Measurements from ENCODE around the gene GHR. TPM values are rescaled to one million over a fixed set of nuclear protein-coding genes. Genes with fewer than 3 reads are reported as not detected.
A peak's percentile ranks its signal among the peaks of the same experiment; 100 is the strongest.

Gene GHR
- total RNA-seq, 4 donors from 2014 or later, result 6.5 to 27.2 (median 9.6) TPM

DNA sequence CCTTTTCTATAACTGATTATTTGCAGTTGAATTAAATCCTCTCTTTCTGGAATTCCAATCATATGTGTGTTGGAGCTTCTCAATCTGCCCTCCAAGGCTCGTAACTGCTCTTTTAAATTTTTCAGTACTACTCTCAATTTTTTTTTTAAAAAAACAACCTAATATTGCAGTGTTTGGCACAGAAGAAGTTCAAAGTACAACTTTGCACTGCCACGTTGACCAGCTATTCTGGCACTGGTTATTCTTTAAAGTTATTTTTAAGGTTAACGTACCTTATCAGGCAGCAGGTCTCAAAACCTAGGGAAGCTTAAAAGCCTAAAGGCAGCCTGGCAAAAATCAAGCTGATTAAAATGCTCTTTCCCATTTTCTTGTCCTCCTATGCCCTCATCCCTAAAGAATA is 120.5 kb downstream of the GHR start:
- Histone ChIP-seq H3K36me3 (no peaks in the 10 kb centered on the region), H3K4me1 (peaks cover 0 to 27% (median 0%) of the 10 kb centered on the region in 3 donors), H3K27me3 (no peaks in the 10 kb centered on the region), H3K9me3 (peaks cover 0 to 21% (median 0%) of the 10 kb centered on the region in 3 donors), H3K27ac (no peak overlapping the region), H3K4me3 (no peak overlapping the region)
- 52 to 79% methylated on average over 3 of the region's 3 CpGs for WGBS, 2 donors (ENCODE audit: low coverage in 1 of 2)
- no peak for ATAC-seq
- TF ChIP-seq POLR2A (IDR thresholded peaks at IDR 0.05), result no peak
- TF ChIP-seq POLR2AphosphoS5 (IDR thresholded peaks at IDR 0.05), result no peak
- TF ChIP-seq, protein P1, sequence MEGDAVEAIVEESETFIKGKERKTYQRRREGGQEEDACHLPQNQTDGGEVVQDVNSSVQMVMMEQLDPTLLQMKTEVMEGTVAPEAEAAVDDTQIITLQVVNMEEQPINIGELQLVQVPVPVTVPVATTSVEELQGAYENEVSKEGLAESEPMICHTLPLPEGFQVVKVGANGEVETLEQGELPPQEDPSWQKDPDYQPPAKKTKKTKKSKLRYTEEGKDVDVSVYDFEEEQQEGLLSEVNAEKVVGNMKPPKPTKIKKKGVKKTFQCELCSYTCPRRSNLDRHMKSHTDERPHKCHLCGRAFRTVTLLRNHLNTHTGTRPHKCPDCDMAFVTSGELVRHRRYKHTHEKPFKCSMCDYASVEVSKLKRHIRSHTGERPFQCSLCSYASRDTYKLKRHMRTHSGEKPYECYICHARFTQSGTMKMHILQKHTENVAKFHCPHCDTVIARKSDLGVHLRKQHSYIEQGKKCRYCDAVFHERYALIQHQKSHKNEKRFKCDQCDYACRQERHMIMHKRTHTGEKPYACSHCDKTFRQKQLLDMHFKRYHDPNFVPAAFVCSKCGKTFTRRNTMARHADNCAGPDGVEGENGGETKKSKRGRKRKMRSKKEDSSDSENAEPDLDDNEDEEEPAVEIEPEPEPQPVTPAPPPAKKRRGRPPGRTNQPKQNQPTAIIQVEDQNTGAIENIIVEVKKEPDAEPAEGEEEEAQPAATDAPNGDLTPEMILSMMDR (IDR thresholded peaks at IDR 0.05), result no peak
- TF ChIP-seq EP300 (IDR thresholded peaks at IDR 0.05), result no peak

GRCh38 chr5:42545038-42545437 is 121.8 kb downstream of the GHR start:
- Histone ChIP-seq H3K27ac (no peak overlapping the region), H3K4me3 (no peak overlapping the region), H3K27me3 (no peaks in the 10 kb centered on the region), H3K4me1 (peaks cover 0 to 33% (median 0%) of the 10 kb centered on the region in 3 donors), H3K9me3 (peaks cover 0 to 9% (median 0%) of the 10 kb centered on the region in 3 donors), H3K36me3 (no peaks in the 10 kb centered on the region)
- 82 to 98% methylated on average over 3 of the region's 3 CpGs for WGBS, 2 donors (ENCODE audit: low coverage in 1 of 2)
- ATAC-seq, result no peak
- no peak for TF ChIP-seq POLR2AphosphoS5 (IDR thresholded peaks at IDR 0.05)
- TF ChIP-seq, protein P1 (IDR thresholded peaks at IDR 0.05), result no peak
- no peak for TF ChIP-seq EP300 (IDR thresholded peaks at IDR 0.05)

DNA sequence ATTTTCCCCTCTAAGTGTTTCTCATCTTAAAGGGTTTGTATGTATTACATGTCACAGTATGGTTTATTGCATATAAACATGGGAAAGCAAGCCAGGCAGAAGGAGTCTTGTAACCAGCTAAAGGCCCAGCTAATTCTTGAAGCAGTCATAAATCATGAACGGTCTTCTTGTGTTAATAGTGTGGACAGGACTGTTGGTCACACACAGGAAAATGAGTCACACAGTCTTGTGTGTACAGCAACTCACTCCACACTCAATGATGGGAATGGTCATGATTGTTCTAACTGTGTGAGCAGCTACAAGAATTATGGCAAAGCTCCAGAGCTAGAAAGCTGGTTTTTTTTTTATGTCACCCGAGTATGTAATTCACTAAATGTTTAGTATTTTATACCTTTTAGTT is 123.9 kb downstream of the GHR start:
- WGBS, 2 donors (ENCODE audit: low coverage in 1 of 2), result 28 to 31% methylated on average over 2 of the region's 2 CpGs
- Histone ChIP-seq H3K27me3 (no peaks in the 10 kb centered on the region), H3K4me1 (peaks cover 0 to 36% (median 0%) of the 10 kb centered on the region in 3 donors), H3K9me3 (no peaks in the 10 kb centered on the region), H3K4me3 (no peak overlapping the region), H3K27ac (no peak overlapping the region), H3K36me3 (no peaks in the 10 kb centered on the region)
- peak; percentile 50 for TF ChIP-seq POLR2AphosphoS5 (IDR thresholded peaks at IDR 0.05)
- TF ChIP-seq POLR2A (IDR thresholded peaks at IDR 0.05), result no peak
- no peak for ATAC-seq

DNA sequence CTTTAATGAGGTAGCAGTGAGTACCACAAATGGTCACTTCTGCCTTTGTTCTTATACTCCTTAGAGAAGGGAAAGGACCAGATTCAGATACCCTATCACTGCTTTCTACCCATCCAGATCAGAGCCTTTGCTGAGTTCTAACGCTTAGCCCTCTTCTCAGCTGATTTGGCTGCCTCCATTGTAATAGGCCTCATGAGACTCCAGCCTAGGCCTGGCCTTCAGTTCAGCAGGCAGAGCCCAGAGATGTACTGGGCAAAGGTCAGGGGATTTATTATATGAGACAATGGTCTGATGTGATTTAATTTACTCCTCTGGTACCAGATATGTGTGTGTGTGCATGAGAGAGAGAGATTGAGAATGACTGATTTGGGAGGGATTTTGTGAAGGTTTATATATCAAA is 124.7 kb downstream of the GHR start:
- 67 to 88% methylated on average over 1 of the region's 1 CpG for WGBS, 2 donors (ENCODE audit: low coverage in 1 of 2)
- Histone ChIP-seq H3K36me3 (no peaks in the 10 kb centered on the region), H3K27me3 (no peaks in the 10 kb centered on the region), H3K9me3 (no peaks in the 10 kb centered on the region), H3K27ac (no peak overlapping the region), H3K4me3 (no peak overlapping the region), H3K4me1 (peaks cover 0 to 43% (median 0%) of the 10 kb centered on the region in 3 donors)
- ATAC-seq, result peak; percentile 48
- TF ChIP-seq, protein P1 (IDR thresholded peaks at IDR 0.05), result no peak
- TF ChIP-seq POLR2A (IDR thresholded peaks at IDR 0.05), result no peak
- TF ChIP-seq POLR2AphosphoS5 (IDR thresholded peaks at IDR 0.05), result no peak
- TF ChIP-seq EP300 (IDR thresholded peaks at IDR 0.05), result no peak

DNA sequence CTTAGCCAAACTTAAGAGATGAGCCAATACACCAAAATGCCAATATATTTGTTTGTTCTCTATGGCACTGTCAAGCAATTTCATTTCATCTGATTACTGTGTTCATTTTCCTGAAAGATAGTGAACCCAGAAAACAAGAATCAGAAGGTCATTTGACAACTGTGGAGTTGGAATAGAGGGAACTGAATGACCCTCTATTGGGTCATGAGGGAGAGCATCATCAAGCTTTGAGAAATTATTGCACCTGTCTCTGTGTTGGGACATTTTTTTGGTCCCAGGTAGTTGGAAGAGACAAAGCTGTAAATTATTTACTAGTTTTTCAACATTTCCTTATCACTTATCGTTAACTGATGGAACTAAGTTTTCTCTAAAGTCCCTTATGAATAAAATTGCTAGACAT is 129.4 kb downstream of the GHR start:
- TF ChIP-seq POLR2A (IDR thresholded peaks at IDR 0.05), result no peak
- TF ChIP-seq EP300 (IDR thresholded peaks at IDR 0.05), result no peak
- TF ChIP-seq POLR2AphosphoS5 (IDR thresholded peaks at IDR 0.05), result no peak
- TF ChIP-seq, protein P1 (IDR thresholded peaks at IDR 0.05), result no peak
- no peaks in the 10 kb centered on the region for H3K9me3 ChIP-seq
- H3K4me3 ChIP-seq, result no peak overlapping the region
- WGBS, 2 donors (ENCODE audit: low coverage in 1 of 2), result 80 to 90% methylated on average over 1 of the region's 1 CpG
- H3K27ac ChIP-seq, result no peak overlapping the region
- H3K36me3 ChIP-seq, result no peaks in the 10 kb centered on the region
- no peaks in the 10 kb centered on the region for H3K27me3 ChIP-seq
- no peak for ATAC-seq
- peaks cover 0 to 31% (median 0%) of the 10 kb centered on the region in 3 donors for H3K4me1 ChIP-seq
